K562 (cell line): ENCODE data around the gene PGAP2. TPM values are rescaled to one million over a fixed set of nuclear protein-coding genes. Genes with fewer than 3 reads are reported as not detected.

Experiments
- ASH1L ChIP-seq: fragments of 450-650 bp; IDR thresholded peaks from 2 replicates; pipeline ENCODE4 v1.6.1; 2018; ENCODE audit warnings: borderline replicate concordance, mild to moderate bottlenecking, low read depth; ENCODE audit not compliant: partially characterized antibody
- BHLHE40 ChIP-seq: IDR thresholded peaks from 2 replicates; pipeline ENCODE4 v1.6.1; 2011; ENCODE audit warnings: low read length, improper control_type of control experiment
- CBX2 ChIP-seq: fragments of 200-600 bp; sonication (generic); IDR thresholded peaks from one replicate; pipeline ENCODE4 v1.6.1; 2012; ENCODE audit warnings: mild to moderate bottlenecking, low read length, inconsistent platforms; ENCODE audit not compliant: insufficient read depth, poor library complexity, severe bottlenecking
- DNMT1 ChIP-seq: fragments of 450-650 bp; IDR thresholded peaks from 2 replicates; pipeline ENCODE4 v1.6.1; 2016; ENCODE audit warnings: antibody characterized with exemption, mild to moderate bottlenecking
- GATA2 ChIP-seq: sonication (generic); formaldehyde crosslinking; IDR thresholded peaks from 2 replicates; pipeline ENCODE4 v1.4.0; 2020; ENCODE audit warnings: mild to moderate bottlenecking, missing genetic modification reagents
- NR1H2 ChIP-seq: sonication (generic); formaldehyde crosslinking; IDR thresholded peaks from 2 replicates; pipeline ENCODE4 v1.4.0; 2020; ENCODE audit warnings: mild to moderate bottlenecking, missing genetic modification reagents
- PML ChIP-seq: IDR thresholded peaks from 2 replicates; pipeline ENCODE4 v1.6.1; 2012; ENCODE audit warnings: low read length, inconsistent platforms
- RAD51 ChIP-seq: fragments of 450-650 bp; IDR thresholded peaks from 2 replicates; pipeline ENCODE4 v1.7.1; 2016; ENCODE audit warnings: low read depth, mild to moderate bottlenecking, borderline replicate concordance
- RBM22 ChIP-seq: fragments of 200-400 bp; formaldehyde crosslinking; IDR thresholded peaks from 2 replicates; pipeline ENCODE4 v1.6.1; 2018; ENCODE audit warnings: low read length, low read depth; ENCODE audit not compliant: poor library complexity, severe bottlenecking
- RFX7 ChIP-seq: fragments of 250-450 bp; sonication (Bioruptor Pico); IDR thresholded peaks from 2 replicates; pipeline ENCODE4 v1.5.1; 2021; ENCODE audit warnings: mild to moderate bottlenecking
- RUNX1 ChIP-seq: sonication (generic); IDR thresholded peaks from 2 replicates; pipeline ENCODE4 v1.6.1; 2016; ENCODE audit warnings: antibody characterized with exemption, low read depth
- SRSF3 ChIP-seq: fragments of 200-400 bp; formaldehyde crosslinking; IDR thresholded peaks from 2 replicates; pipeline ENCODE4 v1.6.1; 2016; ENCODE audit warnings: mild to moderate bottlenecking, low read length, moderate library complexity; ENCODE audit not compliant: insufficient read depth
- WHSC1 ChIP-seq: IDR thresholded peaks from one replicate; pipeline ENCODE4 v1.6.1; 2012; ENCODE audit warnings: low read length, control low read depth, inconsistent platforms
- ZNF282 ChIP-seq: sonication (generic); formaldehyde crosslinking; IDR thresholded peaks from 2 replicates; pipeline ENCODE4 v1.8.1; 2023; ENCODE audit warnings: missing genetic modification reagents
- ZNF318 ChIP-seq, 2 experiments: fragments of 450-650 bp; IDR thresholded peaks; 2 replicates each; pipeline ENCODE4 v1.6.1; 2016; ENCODE audit warnings: mild to moderate bottlenecking in 2 of 2, borderline replicate concordance in 1 of 2, low read depth in 1 of 2, moderate library complexity in 1 of 2
- ZNF444 ChIP-seq: fragments of 250-450 bp; sonication (Bioruptor Pico); IDR thresholded peaks from 2 replicates; pipeline ENCODE4 v1.4.0; 2020; ENCODE audit warnings: mild to moderate bottlenecking, moderate library complexity
- polyA plus RNA-seq, 8 experiments: library from polyadenylated mRNA; depleted of rRNA in 4 of 8; stranded (reverse) in 5 of 8; unstranded in 3 of 8; fragments of >200 nt; fragmentation: Nextera tagmentation in 2 of 8; fragmentation: Illumina TruSeq in 1 of 8; extraction: Ambion mirVana in 2 of 8; extraction: Trizol in 1 of 8; gene quantifications; 2 replicates each; pipeline versions ENCODE4 v1.2.1 to v1.2.3, GENCODE V29; 2011 to 2014; ENCODE audit warnings: inconsistent platforms in 1 of 8, missing spikeins in 1 of 8
- total RNA-seq, 7 experiments: library from RNA; depleted of rRNA in 6 of 7; stranded (reverse); fragments of >200 nt in 6 of 7; fragmentation: Illumina TruSeq in 2 of 7; extraction: Trizol in 2 of 7; gene quantifications; 2 replicates each; pipeline versions ENCODE4 v1.2.1 to v1.2.3, GENCODE V29; 2011 to 2021; ENCODE audit warnings: low replicate concordance in 1 of 7
- TF ChIP-seq, protein P1 (sequence below), 2 experiments: IDR thresholded peaks; 2 replicates each; pipeline ENCODE4 v1.6.1; 2012; ENCODE audit warnings: improper control_type of control experiment in 2 of 2, low read depth in 2 of 2, low read length in 2 of 2, borderline replicate concordance in 1 of 2

Gene PGAP2
- total and polyA plus RNA-seq, 9 of the 15 experiments (the other 6 are each of a cell fraction or from before 2014, with no cell fraction given) = 17.9 to 47.2 (median 33.7) TPM

GRCh38 chr11:3841426-3842350 lies 33.3 kb downstream of the PGAP2 start (continued):
- no peak for TF ChIP-seq ZNF318 (IDR thresholded peaks at IDR 0.05; ENCODE audit: borderline replicate concordance in 1 of 2, low read depth in 1 of 2)
- no peak for TF ChIP-seq RUNX1
- TF ChIP-seq PML = peak; percentile 31; the same call in 1 of the 2 replicates
- TF ChIP-seq RAD51 = 0 out of 2 replicates have a peak, but pooled peaks have one; percentile 16
- TF ChIP-seq GATA2 (CRISPR knock-in tag) = peak; percentile 59
- no peak for TF ChIP-seq ZNF282 (CRISPR knock-in tag)
- TF ChIP-seq WHSC1 = no peak
- no peak for TF ChIP-seq DNMT1
- TF ChIP-seq RBM22 = peak; percentile 44
- TF ChIP-seq RFX7 (CRISPR knock-in tag) = no peak
- peak; percentile 10; the same call in 1 of the 2 replicates for TF ChIP-seq BHLHE40
- TF ChIP-seq CBX2 = no peak
- TF ChIP-seq, protein P1, sequence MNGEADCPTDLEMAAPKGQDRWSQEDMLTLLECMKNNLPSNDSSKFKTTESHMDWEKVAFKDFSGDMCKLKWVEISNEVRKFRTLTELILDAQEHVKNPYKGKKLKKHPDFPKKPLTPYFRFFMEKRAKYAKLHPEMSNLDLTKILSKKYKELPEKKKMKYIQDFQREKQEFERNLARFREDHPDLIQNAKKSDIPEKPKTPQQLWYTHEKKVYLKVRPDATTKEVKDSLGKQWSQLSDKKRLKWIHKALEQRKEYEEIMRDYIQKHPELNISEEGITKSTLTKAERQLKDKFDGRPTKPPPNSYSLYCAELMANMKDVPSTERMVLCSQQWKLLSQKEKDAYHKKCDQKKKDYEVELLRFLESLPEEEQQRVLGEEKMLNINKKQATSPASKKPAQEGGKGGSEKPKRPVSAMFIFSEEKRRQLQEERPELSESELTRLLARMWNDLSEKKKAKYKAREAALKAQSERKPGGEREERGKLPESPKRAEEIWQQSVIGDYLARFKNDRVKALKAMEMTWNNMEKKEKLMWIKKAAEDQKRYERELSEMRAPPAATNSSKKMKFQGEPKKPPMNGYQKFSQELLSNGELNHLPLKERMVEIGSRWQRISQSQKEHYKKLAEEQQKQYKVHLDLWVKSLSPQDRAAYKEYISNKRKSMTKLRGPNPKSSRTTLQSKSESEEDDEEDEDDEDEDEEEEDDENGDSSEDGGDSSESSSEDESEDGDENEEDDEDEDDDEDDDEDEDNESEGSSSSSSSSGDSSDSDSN (IDR thresholded peaks at IDR 0.05; ENCODE audit: borderline replicate concordance in 1 of 2, low read depth in 2 of 2, low read length in 2 of 2) = peak in 1 of 2 experiments; percentile 60; a peak in 1 of 4 replicates
- TF ChIP-seq SRSF3 = no peak
- TF ChIP-seq NR1H2 (CRISPR knock-in tag) = no peak
- TF ChIP-seq ZNF444 (CRISPR knock-in tag) = no peak
- TF ChIP-seq ASH1L = no peak
